NCI-H82 treated with DMSO at 0.1 percent for 48 hours (cell line): ENCODE data around the gene CLRN1.

ENCODE experiments used
- DNase-seq: peaks from one replicate; lab custom pipeline; 2025; ENCODE audit not compliant: unreplicated experiment; lab: John Stamatoyannopoulos, UW

Gene CLRN1

GRCh38 chr3:150925751-150926201 lies 46.8 kb downstream of the CLRN1 start:
- DNase-seq: no peak

GRCh38 chr3:150922611-150923010 lies 49.9 kb downstream of the CLRN1 start:
- no peak for DNase-seq

- no peak for DNase-seq
Measured at GRCh38 chr3:150921209-150921608, 51.3 kb downstream of the CLRN1 start.

GRCh38 chr3:150920236-150920635 lies 52.3 kb downstream of the CLRN1 start:
- DNase-seq: no peak

- DNase-seq: no peak
Measured at GRCh38 chr3:150917951-150918350, 54.6 kb downstream of the CLRN1 start.

GRCh38 chr3:150913133-150913922 lies 59.2 kb downstream of the CLRN1 start:
- no peak for DNase-seq

- DNase-seq: no peak
Measured at GRCh38 chr3:150912501-150912900, 60.0 kb downstream of the CLRN1 start.

- no peak for DNase-seq
Measured at GRCh38 chr3:150911771-150912170, 60.8 kb downstream of the CLRN1 start.

GRCh38 chr3:150906461-150906860 lies 66.1 kb downstream of the CLRN1 start:
- DNase-seq: no peak

GRCh38 chr3:150905746-150906145 lies 66.8 kb downstream of the CLRN1 start:
- DNase-seq: no peak

GRCh38 chr3:150905339-150905738 lies 67.2 kb downstream of the CLRN1 start, which contains the start of gene MINDY4B:
MINDY4B (minus strand) TSS chr3:150905439; CDS start chr3:150905439, 0 bp downstream.
- no peak for DNase-seq

- DNase-seq: no peak
Measured at GRCh38 chr3:150902988-150903387, 69.5 kb downstream of the CLRN1 start.

GRCh38 chr3:150901793-150902192 lies 70.7 kb downstream of the CLRN1 start:
- no peak for DNase-seq

- DNase-seq: no peak
Measured at GRCh38 chr3:150899141-150899540, 73.4 kb downstream of the CLRN1 start.

GRCh38 chr3:150898046-150898754 lies 74.3 kb downstream of the CLRN1 start:
- no peak for DNase-seq

- no peak for DNase-seq
Measured at GRCh38 chr3:150897592-150897991, 74.9 kb downstream of the CLRN1 start.

GRCh38 chr3:150890831-150891230 lies 81.7 kb downstream of the CLRN1 start:
- no peak for DNase-seq

- no peak for DNase-seq
Measured at GRCh38 chr3:150890295-150890694, 82.2 kb downstream of the CLRN1 start.

- no peak for DNase-seq
Measured at GRCh38 chr3:150889106-150889505, 83.4 kb downstream of the CLRN1 start.

- DNase-seq: no peak
Measured at GRCh38 chr3:150887031-150887430, 85.5 kb downstream of the CLRN1 start.

GRCh38 chr3:150885535-150885934 lies 87.0 kb downstream of the CLRN1 start:
- DNase-seq: no peak

- DNase-seq: no peak
Measured at GRCh38 chr3:150878996-150879575, 93.4 kb downstream of the CLRN1 start.
